ENCODE results near the gene CPN2.

Gene CPN2

GRCh38 chr3:194328053-194328657 is 23.0 kb downstream of the CPN2 start:
- DNase-seq (ENCODE audit: low spot score): no peak

- DNase-seq (ENCODE audit: low spot score): no peak
Observed at GRCh38 chr3:194327218-194328052, 23.7 kb downstream of the CPN2 start.

GRCh38 chr3:194326968-194327217 is 24.2 kb downstream of the CPN2 start:
- DNase-seq (ENCODE audit: low spot score): no peak

- peak; percentile 54 for DNase-seq (ENCODE audit: low spot score)
Observed at GRCh38 chr3:194326192-194326967, 24.7 kb downstream of the CPN2 start.

GRCh38 chr3:194325424-194326153 is 25.5 kb downstream of the CPN2 start:
- DNase-seq (ENCODE audit: low spot score): no peak

- DNase-seq (ENCODE audit: low spot score): no peak
Observed at GRCh38 chr3:194324823-194325327, 26.3 kb downstream of the CPN2 start.

GRCh38 chr3:194323785-194324735 is 27.1 kb downstream of the CPN2 start:
- DNase-seq (ENCODE audit: low spot score): peak; percentile 53

GRCh38 chr3:194322678-194323211 is 28.4 kb downstream of the CPN2 start:
- no peak for DNase-seq (ENCODE audit: low spot score)

- DNase-seq (ENCODE audit: low spot score): no peak
Observed at GRCh38 chr3:194321693-194322640, 29.2 kb downstream of the CPN2 start.

- DNase-seq (ENCODE audit: low spot score): no peak
Observed at GRCh38 chr3:194320744-194321243, 30.3 kb downstream of the CPN2 start.

- no peak for DNase-seq (ENCODE audit: low spot score)
Observed at GRCh38 chr3:194320100-194320499, 31.0 kb downstream of the CPN2 start.

- DNase-seq (ENCODE audit: low spot score): no peak
Observed at GRCh38 chr3:194318511-194319161, 32.5 kb downstream of the CPN2 start.

- DNase-seq (ENCODE audit: low spot score): no peak
Observed at GRCh38 chr3:194316918-194317317, 34.2 kb downstream of the CPN2 start.

- DNase-seq (ENCODE audit: low spot score): no peak
Observed at GRCh38 chr3:194315965-194316361, 35.2 kb downstream of the CPN2 start.

- peak; percentile 95 for DNase-seq (ENCODE audit: low spot score)
Observed at GRCh38 chr3:194315088-194315964, 35.8 kb downstream of the CPN2 start.

- no peak for DNase-seq (ENCODE audit: low spot score)
Observed at GRCh38 chr3:194314388-194315068, 36.6 kb downstream of the CPN2 start.
